HG03457 (cell line): ENCODE measurements around the gene DHH.
A peak's percentile ranks its signal among the peaks of the same experiment; 100 is the strongest.
"Not testable (repeated sequence)": the region's sequence is repeated elsewhere in the genome, so short reads cannot be mapped to it uniquely, and the experiment has no call there.

Experiments
- ATAC-seq: cut with Tn5 transposase; IDR thresholded peaks from one replicate; pipeline ENCODE4 v1.9.1; 2021; ENCODE audit warnings: moderate number of reproducible peaks; ENCODE audit not compliant: unreplicated experiment

The DHH gene

DNA sequence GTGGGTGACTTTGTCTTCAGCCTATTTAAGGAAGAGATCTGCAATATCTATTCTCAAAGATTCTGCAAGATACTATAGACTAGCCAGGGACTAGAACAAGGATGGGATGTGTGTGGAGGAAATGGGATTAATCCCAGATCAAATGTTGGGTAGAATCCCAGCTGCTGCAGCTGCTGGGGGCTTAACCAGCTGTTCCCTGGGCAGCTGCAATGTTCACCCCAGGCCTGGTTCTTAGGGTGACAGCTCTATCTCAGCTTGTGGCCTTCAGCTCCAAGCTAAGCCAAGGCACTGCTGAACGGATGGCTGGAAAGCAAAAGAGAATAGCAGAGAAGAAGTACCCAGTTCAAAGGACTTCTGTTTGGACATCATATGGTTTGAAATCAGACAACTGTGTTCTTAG, 14.8 kb downstream of the DHH start:
- no peak for ATAC-seq

DNA sequence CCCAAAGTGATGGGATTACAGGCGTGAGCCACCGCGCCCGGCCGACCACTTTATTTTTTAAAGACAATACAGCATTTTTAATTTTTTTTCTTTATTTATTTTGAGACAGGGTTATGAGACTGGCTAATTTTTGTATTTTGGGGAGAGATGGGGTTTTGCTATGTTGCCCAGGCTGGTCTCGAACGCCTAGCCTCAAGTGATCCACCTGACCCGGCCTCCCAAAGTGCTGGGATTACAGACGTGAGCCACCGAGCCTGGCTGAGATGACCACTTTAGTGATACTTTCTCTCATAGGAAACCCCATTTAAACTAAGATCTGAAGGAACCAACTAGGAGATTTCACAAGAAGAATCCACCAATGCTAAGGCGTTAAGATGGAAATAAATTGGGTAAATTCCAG, 23.6 kb downstream of the DHH start:
- no peak for ATAC-seq

GRCh38 chr12:49069507-49070346, 24.9 kb downstream of the DHH start, which contains the start of gene RHEBL1:
Gene RHEBL1 (minus strand): TSS chr12:49069979. CDS start chr12:49069785, 194 bp downstream.
- peak; percentile 92 for ATAC-seq

- no peak for ATAC-seq
These were observed 25.6 kb downstream of the DHH start for GRCh38 chr12:49068879-49069506.

GRCh38 chr12:49066120-49066519, 28.5 kb downstream of the DHH start:
- no peak for ATAC-seq

- ATAC-seq, result no peak
These were observed 29.8 kb downstream of the DHH start for GRCh38 chr12:49064767-49065152.

DNA sequence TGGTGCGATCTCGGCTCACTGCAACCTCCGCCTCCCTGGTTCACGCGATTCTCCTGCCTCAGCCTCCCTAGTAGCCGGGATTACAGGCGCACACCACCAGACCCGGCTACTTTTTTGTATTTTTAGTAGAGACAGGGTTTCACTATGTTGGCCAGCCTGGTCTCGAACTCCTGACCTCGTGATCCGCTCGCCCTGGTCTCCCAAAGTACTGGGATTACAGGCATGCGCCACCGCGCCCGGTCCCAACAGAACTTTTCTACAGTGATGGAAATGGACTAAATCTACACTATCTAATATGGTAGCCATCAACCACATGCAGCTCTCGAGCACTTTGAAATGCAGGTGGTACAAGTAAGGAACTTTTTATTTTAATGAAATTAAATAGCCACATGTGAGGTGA, 32.7 kb downstream of the DHH start:
- not testable (repeated sequence) for ATAC-seq

- no peak for ATAC-seq
These were observed 33.4 kb downstream of the DHH start for GRCh38 chr12:49061157-49061650.

DNA sequence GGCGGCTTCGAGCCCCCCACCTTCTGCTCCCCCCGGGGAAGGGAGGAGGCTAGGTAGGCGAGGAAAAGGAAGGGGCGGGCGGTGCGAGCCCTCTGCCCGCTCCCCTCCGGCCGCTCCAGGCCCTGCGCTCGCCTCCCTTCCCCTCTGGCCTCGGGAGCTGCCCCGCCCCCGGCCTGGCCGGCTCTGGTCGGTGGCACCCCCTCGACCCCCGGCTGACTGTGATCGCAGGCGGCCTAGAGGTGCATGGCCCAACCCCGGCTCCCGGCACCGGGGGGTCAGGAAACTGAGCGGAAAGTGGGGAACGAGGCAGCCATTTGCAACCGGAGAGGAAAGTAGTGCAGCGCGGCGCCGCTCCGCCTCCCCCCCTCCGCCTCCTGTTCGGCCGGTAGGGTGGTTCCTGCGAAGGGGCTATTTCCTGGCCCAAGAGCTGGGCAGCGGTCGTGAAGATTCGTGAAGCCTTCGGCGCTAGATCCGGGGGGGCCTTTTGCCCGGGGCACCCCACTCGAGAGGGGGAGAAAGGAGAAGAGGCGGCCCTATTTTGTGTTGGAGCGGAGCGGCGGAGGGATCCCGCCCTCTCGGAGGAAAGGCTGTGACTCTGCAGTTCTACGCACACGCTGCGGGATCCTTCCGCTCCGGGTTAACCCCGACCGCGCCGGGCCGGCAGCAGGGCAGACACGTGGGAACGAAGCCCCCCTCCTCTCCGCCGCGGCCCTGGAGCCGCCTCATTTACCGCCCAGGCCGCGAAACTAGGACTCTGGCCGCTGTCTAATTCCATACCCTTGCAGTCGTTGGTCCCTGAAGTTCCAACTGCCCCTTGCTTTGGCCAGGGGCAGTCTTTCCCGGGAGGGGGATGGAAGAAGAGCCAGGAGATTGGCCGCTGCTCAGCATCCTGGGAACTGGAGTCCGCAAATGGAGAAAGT, 34.1 kb downstream of the DHH start, which contains the start of gene KMT2D:
Gene KMT2D (minus strand): TSS at position 558 of the 920 bp plus-strand sequence. CDS start 5,470 bp downstream, outside the sequence.
- no peak for ATAC-seq

DNA sequence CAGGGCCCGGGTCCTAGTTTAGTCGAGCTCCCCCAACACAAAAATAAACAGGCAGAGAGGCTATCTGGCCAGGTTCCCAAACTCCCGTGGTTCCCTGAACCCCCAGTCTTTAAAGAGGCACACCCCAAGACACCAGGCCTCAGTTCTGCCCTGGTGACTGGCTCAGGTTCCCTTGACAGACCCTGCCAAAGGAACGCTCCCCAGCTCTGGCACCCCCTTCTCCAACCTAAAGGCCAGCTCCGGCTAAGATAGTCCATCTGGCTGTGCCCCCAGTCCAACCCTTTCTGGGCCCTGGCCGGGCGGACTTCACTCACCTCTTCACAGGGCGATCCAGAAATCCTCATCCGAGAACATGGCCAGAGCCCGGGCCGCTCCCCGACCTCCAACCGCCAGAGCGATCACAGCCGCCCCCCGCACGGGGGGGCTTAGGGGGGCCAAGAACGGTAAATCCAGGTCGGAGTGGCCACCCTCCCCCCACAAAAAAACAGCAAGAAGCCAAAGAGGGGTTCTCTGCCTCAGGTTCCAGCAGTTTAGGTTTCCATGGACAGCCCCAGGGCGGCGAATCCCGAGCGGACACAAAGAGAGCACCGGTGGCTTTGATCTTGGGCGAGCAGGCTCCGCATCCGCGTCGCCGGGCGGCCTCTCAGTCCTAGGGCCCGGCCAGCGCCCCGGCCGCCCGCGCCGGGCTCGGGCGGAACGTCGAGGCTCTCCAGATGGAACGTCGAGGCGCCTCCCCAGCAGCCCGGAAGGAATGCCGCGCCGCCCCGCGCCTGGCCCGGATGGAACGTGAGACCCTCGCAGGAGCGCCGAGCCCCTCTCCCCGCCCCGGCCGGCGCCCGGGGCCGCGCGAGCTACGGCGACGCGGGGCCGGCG, 35.1 kb downstream of the DHH start:
- ATAC-seq, result no peak

DNA sequence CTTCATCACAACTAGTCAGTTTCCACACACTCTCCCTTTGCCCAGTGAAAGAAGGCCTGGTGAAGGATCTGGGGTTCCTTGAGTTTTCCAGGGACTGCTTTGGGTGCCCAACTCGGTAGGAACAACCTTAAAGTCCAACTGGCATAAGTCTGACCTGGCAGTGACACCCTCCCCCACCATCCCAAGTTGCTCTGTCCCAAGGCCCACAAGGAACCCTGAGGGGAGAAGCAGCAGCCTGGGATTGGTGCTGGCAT, 35.6 kb downstream of the DHH start:
- ATAC-seq, result no peak

DNA sequence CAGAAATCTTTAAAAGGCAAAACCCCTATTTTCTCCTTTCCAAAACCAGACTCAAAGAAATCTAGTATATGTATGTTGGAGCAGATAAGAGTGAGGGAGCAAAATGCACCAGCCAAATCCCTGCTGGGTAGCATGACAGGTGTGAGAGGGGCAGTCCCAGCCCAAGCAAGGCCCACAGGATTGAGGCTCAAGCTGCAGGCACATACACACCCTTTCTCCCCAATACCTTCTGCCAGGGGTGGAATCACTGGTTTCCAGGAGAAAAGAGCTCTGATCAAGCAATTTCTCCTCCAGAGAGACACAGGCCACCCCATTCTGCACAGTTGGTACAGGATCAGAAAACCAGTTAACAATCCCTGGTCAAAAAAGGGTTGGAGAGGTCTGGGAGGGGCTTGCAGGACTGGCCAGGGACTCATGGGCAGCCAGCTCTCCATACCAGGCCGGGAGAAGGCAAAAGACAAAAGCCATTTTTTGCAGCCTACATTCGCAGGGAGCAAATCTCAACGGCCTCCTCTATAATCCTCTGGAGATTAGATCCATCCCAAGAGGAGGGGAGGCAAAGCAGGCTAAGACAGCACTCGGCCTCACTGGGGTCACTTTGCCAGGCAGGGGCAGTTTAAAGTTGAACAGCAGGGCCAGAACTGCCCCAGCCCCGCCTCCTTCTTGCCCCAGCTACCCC, 36.1 kb downstream of the DHH start:
- ATAC-seq, result no peak

- ATAC-seq, result no peak
These were observed 36.7 kb downstream of the DHH start for GRCh38 chr12:49057888-49058287.

GRCh38 chr12:49055978-49056754, 38.4 kb downstream of the DHH start:
- ATAC-seq, result no peak

- ATAC-seq, result no peak
These were observed 39.5 kb downstream of the DHH start for GRCh38 chr12:49055092-49055491.

GRCh38 chr12:49054524-49054923, 40.1 kb downstream of the DHH start:
- no peak for ATAC-seq

GRCh38 chr12:49054096-49054495, 40.5 kb downstream of the DHH start:
- ATAC-seq, result no peak

GRCh38 chr12:49052451-49053208, 42.0 kb downstream of the DHH start:
- no peak for ATAC-seq
